ENCODE data around the gene RPS27.
A peak's percentile ranks its signal among the peaks of the same experiment; 100 is the strongest.
"Not testable (repeated sequence)": the region's sequence is repeated elsewhere in the genome, so short reads cannot be mapped to it uniquely, and the experiment has no call there.

Gene RPS27

DNA sequence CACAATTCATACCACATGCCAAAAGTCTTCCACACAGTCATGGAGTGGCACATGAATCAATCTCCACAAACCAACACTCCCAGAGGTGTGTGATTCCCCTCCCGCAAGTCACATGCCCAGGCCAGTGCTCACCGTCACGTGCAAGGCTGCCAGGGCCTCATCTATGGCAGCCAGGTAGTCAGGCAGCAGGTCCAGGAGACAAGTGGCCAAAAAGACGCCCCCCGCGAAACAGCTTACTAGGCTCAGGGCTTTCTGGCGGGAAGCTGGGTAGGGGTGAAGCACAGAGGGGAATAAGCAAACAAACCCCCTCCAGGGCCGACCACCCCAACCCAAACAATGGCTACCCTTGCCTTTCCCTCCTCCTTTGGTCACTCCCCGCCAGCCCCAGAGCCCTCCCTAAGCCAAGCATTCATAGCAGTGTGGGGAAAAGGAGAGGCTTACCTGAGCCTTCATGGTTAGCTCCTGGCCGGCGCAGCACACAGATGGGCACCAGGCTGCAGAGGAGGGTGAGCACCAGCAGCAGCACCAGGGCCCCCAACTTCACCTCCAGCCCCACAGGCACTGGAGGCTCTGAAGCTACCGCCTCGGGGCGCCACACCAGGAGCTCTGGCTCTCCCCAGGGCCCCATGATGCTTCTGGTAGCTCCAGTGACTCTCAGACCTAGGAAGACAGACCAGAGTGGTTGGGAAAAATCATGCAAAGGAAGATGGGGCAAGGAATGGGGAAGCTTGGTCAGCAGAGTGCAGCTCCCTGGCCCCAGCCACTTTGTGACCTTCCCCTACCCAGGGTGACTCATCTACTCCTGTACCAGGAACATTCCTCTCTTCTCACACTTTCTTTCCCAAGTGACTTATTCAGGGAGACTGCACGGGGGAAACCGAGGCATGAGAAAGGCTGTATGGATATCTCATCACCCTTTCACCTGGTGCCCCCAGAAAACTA, 28.2 kb upstream of the RPS27 start:
- no peak for DNase-seq

GRCh38 chr1:153963030-153963849, 27.3 kb upstream of the RPS27 start, which contains the start of gene SLC39A1:
Gene SLC39A1, minus strand, starts transcription at chr1:153963537. Its CDS starts 822 bp downstream, at chr1:153962715.
- peak; percentile 99 for DNase-seq

DNA sequence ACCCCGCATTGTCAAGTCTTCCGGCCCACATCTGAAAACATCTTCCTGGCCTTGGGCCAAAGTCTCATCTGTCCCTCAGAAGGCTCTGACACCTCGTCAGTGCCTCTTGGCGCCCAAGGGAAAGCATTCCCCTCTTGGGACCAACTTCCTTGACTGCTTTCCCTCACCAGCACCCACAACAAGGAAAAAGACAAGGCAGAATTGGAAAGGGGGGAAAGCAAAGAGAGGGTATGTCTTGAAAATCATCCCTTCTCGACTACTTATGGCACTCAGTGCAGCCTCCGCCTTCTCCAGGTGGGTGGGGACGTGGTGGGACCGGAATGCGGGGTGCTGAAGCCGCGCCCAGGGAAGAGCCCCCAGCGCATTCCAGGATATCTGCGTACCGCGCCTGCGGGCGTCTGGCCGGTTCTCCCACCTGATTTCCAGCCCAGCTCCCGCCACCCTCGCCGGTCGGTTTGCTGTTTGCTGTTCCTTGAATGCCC, 26.7 kb upstream of the RPS27 start:
- DNase-seq, result no peak

DNA sequence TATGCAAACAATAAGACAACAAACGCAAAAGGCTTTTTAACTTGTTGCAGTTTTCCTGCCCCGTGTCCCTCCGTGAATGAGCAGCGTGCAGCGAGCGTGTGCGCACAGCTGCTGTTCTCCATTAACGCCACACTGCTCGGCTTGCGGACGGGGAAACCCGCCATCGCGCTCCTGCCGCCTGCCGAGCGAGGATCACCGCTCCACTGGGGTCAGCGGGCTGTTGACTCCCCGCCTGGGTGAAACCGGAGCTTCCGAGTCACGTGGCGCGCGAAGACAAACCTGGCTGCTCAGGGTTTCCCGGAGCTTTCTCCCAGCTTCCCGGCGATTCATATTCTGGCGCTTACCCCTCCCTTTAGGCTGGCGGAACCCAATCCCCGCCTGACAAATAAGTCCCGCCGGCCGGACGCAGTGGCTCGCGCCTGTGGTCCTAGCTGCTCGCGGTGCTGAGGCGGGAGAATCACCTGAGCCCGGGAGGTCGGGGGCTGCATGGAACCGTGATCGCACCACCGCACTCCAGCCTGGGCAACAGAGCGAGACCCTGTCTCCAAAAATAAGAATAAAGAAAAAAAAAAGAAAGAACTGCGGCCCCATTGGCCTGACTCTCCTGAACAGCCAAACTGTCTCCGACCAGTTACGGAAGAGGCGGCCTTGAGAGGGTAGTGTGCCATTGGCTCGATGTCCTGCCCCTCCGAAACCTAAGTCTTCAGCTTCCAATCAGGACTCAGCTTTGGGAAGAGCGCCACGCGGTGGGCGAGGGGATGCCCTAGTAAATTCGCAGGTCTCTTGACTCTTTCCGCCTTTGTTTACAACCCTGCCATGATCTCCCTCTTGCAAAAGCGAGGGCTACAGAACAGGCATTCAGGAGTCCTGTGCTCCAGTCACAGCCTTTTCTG, 23.2 kb upstream of the RPS27 start, which contains the start of gene CREB3L4:
Gene CREB3L4, plus strand, starts transcription at position 796 of the 893 bp plus-strand sequence. CDS start 624 bp downstream, outside the sequence.
- peak; percentile 93 for DNase-seq

DNA sequence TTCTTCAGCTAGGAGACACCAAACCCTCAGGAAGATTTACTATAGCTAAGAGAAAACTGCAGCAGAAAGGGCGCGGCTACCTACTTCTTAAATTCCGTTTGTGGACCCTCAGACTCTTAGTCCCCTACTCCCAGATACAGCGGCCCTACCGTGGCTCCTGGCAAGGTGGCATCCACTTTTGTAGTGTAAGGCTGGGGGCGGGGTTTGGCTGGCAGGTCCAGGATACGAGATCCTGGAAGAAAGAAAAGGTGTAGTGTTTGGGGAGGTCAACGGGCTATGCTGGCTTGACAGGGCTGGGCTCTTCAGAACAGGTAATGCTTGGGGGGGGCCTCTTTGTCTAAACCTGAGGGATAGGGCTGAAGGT, 22.6 kb upstream of the RPS27 start:
- DNase-seq, result no peak

- DNase-seq, result no peak
Measured at GRCh38 chr1:153968408-153968807, 22.2 kb upstream of the RPS27 start.

- DNase-seq, result no peak
Measured at GRCh38 chr1:153968972-153969371, 21.6 kb upstream of the RPS27 start.

DNA sequence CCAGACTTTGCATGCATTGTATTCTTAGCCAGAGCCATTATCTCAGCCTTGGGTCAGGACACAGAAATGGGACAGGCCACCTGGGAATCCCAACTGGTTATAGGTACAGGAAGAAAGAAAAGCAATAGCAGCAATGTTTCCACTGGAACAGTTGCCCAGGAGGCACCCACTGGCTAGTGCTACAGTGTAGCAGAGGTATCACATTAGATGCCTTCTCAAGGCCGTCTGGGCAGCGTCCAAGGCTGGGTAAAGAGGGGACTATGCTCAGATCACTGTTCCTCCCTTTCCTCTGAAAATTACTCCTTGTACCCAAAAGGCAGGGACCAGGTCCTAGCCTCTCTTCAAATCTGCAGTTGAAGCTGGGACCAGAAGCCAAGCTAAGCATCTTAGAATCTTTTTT, 20.2 kb upstream of the RPS27 start:
- no peak for DNase-seq

DNA sequence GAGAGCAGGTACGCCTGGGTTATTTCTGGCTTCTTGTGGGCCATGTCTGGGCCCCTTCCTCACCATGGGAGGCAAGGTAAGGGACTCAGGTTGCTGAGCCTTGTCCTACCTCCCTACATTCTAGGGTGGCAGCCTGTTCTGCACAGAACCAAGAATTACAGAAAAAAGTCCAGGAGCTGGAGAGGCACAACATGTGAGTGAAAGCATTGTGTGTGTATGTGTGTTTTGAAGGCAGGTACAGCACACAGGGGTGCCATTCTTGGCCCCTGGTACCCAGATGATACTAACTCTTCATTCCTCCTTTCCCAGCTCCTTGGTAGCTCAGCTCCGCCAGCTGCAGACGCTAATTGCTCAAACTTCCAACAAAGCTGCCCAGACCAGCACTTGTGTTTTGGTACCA, 17.5 kb upstream of the RPS27 start:
- no peak for DNase-seq

GRCh38 chr1:153973525-153973924, 17.0 kb upstream of the RPS27 start:
- DNase-seq, result no peak

GRCh38 chr1:153976819-153977249, 13.7 kb upstream of the RPS27 start:
- no peak for DNase-seq

GRCh38 chr1:153977250-153978240, 13.0 kb upstream of the RPS27 start, which contains the start of gene JTB:
Gene JTB, minus strand, starts transcription at chr1:153977674. Its CDS starts 422 bp downstream, at chr1:153977252.
- DNase-seq, result peak; percentile 87

DNA sequence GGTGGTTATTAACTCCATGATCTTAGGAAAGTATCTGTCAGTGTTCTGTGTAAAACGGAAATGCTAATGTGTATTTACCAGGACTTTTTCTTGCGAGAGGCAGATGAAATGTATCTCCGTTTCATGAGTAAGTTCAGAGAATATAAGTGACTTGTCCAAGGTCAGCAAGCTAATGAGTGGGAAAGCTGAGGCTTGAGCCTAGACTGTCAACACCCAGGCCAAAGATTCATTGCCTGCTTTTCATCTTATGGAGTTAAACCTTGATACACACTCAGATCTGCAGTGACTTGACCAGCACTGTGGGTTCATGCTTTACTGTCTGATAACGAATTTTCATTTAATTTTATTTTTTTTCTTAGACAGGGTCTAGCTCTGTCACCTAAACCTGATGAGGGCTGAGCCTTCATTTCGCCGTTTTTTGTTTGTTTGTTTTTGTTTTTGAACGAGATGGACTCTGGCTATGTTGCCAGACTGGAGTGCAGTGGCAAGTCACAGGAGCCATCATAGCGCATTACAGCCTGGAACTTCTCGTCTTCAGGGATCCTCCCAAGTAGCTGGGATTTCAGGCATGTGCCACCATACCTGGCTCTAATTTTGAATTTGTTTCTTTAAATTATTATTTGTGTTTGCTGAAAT, 12.2 kb upstream of the RPS27 start:
- DNase-seq, result no peak

DNA sequence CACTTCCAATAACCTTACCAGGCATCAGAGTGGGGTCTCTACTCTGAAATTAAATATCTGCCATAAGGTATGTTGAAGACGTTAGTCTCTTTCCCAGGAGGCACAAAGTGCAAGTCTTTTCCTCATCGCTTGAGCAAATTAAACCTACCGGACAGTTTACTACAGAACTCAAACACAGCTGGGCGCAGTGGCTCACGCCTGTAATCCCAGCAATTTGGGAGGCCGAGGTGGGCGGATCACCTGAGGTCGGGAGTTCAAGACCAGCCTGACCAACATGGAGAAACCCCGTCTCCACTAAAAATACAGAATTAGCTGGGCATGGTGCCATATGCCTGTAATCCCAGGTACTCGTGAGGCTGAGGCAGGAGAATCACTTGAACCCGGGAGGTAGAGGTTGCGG, 11.5 kb upstream of the RPS27 start:
- not testable (repeated sequence) for DNase-seq

DNA sequence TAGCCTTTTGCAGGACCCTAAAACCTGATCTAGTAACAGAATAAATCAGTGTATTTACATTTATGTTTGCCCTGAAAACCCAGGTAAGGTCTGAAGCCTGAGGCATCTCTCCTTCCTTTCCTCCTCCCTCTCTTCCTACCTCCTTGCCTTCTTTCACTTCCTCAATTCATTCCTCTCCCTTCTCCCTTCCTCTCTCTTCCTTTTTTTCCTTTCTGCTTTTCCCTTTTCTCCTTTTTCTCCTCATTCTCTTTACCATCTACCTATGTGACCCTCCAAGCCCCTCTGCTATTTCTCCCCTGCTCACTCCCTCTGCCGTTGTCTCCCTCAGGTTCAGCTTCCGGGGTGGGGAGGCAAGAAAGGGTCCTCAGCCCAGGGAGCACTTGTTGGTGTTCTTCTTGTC, 8.8 kb upstream of the RPS27 start:
- DNase-seq, result not testable (repeated sequence)

DNA sequence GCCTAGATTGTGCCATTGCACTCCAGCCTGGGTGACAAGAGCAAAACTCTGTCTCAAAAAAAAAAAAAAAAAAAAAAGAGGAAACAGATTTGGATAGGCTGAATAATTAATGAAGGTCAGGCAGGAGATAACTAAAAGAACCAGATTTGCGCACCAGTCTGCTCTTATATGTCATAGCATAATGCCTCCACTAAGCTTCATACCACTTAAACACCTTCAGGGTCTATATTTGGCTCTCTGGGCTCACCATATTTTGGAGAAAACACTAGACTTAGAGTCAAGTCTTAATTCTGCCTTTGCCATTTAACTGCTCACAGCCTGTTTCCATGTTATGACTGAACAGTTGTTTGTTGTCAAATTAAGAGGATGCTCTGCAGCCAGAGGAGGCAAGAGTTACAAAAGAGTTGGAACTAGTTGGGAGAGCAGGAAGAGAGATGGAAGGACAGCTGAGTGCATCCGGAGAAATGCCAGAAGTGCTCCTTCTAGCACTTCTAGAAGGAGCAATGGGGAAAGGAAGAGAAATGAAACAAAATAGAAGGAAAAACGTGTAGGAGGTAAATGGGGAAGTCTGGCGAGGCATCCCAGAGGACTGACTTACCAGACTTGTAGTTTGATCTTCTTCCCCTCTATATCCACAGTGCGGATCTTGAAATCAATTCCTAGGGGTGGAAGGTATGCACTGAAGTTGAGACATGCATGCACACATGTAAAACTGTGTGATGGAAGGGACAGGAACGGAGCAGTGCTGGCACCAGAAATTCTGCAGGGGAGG, 6.3 kb upstream of the RPS27 start:
- no peak for DNase-seq

- DNase-seq, result no peak
Measured at GRCh38 chr1:153985341-153985912, 5.1 kb upstream of the RPS27 start.

GRCh38 chr1:153985941-153986761, 4.4 kb upstream of the RPS27 start, which contains the start of gene RAB13:
Gene RAB13, minus strand, starts transcription at chr1:153986339. Its CDS starts 103 bp downstream, at chr1:153986236.
- no peak for DNase-seq
